Stomach (tissue), 9 donors: ENCODE data around the gene FAM227B. TPM values are rescaled to one million over a fixed set of nuclear protein-coding genes. Genes with fewer than 3 reads are reported as not detected.

Experiments
- DNase-seq, 2 donors: peaks; one replicate each; pipeline versions ENCODE4 v3.0.0 to v3.0.0-alpha.2; 2013 to 2019
- H3K27ac ChIP-seq, 5 donors: fragments of 200-600 bp in 4 of 5; sonication (generic) in 4 of 5; one replicate each; pipeline ENCODE4 v1.5.1; 2013 to 2019; ENCODE audit warnings: mild to moderate bottlenecking in 1 of 5, moderate library complexity in 1 of 5
- H3K27me3 ChIP-seq, 3 donors: fragments of 200-600 bp; sonication (generic); one replicate each; pipeline ENCODE4 v1.5.1; 2017 to 2019; ENCODE audit warnings: mixed run types in 1 of 3
- H3K36me3 ChIP-seq, 4 donors: fragments of 200-600 bp; sonication (generic); 1 replicate in 3 of 4; 2 replicates in 1 of 4; pipeline ENCODE4 v1.5.1; 2016 to 2019
- H3K4me1 ChIP-seq, 4 donors: fragments of 200-600 bp; sonication (generic); one replicate each; pipeline ENCODE4 v1.5.1; 2016 to 2019
- H3K4me3 ChIP-seq, 4 donors: fragments of 200-600 bp; sonication (generic) in 3 of 4; one replicate each; pipeline ENCODE4 v1.5.1; 2016 to 2019; ENCODE audit warnings: mild to moderate bottlenecking in 1 of 4
- H3K9me3 ChIP-seq, 4 donors: fragments of 200-600 bp; sonication (generic); one replicate each; pipeline ENCODE4 v1.5.1; 2016 to 2019
- EP300 ChIP-seq: sonication (generic); formaldehyde crosslinking; IDR thresholded peaks from one replicate; pipeline ENCODE4 v1.6.1; 2017; ENCODE audit warnings: antibody characterized with exemption
- POLR2A ChIP-seq, 4 donors: fragments of 450-650 bp; IDR thresholded peaks; one replicate each; pipeline ENCODE4 v1.6.1; 2016; ENCODE audit warnings: antibody characterized with exemption in 4 of 4, control low read depth in 2 of 4, mild to moderate bottlenecking in 1 of 4, moderate library complexity in 1 of 4
- POLR2AphosphoS5 ChIP-seq, 3 donors: sonication (generic); formaldehyde crosslinking; IDR thresholded peaks; one replicate each; pipeline ENCODE4 v1.6.1; 2016; ENCODE audit warnings: antibody characterized with exemption in 3 of 3
- WGBS, 5 donors: extraction: QIAGEN DNeasy Blood & Tissue Kit in 3 of 5; methylation state at CpG; one replicate each; pipeline versions ENCODE4 v1.1.5 to v1.1.7; 2013 to 2018; 5-methylcytosine and 5-hydroxymethylcytosine counted together
- intact Hi-C: fragments of 100-400 bp; cut with DNase I; formaldehyde crosslinking; loops from one replicate; pipeline ENCODE4 v1.15.1; 2023; ENCODE audit warnings: low total_unique reads
- polyA plus RNA-seq, 3 donors: library from polyadenylated mRNA; stranded (reverse); fragments of 200-250 nt; gene quantifications; one replicate each; pipeline ENCODE4 v1.2.3, GENCODE V29; 2013
- total RNA-seq, 5 donors: library from RNA; depleted of rRNA; stranded (reverse); fragments of >200 nt; gene quantifications; one replicate each; pipeline versions ENCODE4 v1.1.0 to v1.2.3, GENCODE V29; 2014 to 2016
- TF ChIP-seq, protein P1 (sequence below), 7 experiments: fragments of 450-650 bp in 4 of 7; fragments of 200-600 bp in 3 of 7; sonication (generic) in 3 of 7; IDR thresholded peaks; one replicate each; pipeline ENCODE4 v1.5.1; 2016 to 2019; ENCODE audit warnings: antibody characterized with exemption in 7 of 7, control low read depth in 2 of 7, mild to moderate bottlenecking in 1 of 7
- donor health status: healthy with polysubstance abuse.
- donor health status: Bipolar disorder and iron deficiency.
- donor health status: healthy.

FAM227B gene
- total and polyA plus RNA-seq, 8 donors, result 1.3 to 7.1 (median 2.9) TPM; not detected in 1

DNA sequence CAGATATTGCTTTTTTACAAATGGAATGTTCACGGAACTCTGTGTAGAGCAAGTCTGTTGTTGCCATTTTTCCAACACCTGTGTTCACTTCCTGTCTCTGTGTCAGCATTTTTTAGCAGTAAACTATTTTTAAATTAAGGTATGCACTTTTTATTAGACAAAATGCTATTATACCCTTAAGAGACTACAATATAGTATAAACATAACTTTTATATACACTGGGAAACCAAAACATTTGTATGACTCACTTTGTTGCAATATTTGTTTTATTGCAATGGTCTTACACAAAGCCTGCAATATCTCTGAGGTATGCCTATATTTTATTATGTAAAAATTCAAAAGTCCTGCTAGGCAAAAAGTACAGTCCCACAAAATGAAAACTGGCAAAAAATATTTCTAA lies 237.4 kb downstream of the FAM227B start:
- Histone ChIP-seq H3K27ac (no peak overlapping the region), H3K4me1 (no peaks in the 10 kb centered on the region), H3K36me3 (no peaks in the 10 kb centered on the region), H3K4me3 (no peak overlapping the region), H3K9me3 (no peaks in the 10 kb centered on the region), H3K27me3 (no peaks in the 10 kb centered on the region)
- 30 to 50% (median 39%) methylated on average over 1 of the region's 1 CpG for WGBS, 5 donors
- TF ChIP-seq EP300, result no peak
- TF ChIP-seq POLR2AphosphoS5 (IDR thresholded peaks at IDR 0.05), result no peak
- no peak for TF ChIP-seq POLR2A (IDR thresholded peaks at IDR 0.05)
- TF ChIP-seq, protein P1, sequence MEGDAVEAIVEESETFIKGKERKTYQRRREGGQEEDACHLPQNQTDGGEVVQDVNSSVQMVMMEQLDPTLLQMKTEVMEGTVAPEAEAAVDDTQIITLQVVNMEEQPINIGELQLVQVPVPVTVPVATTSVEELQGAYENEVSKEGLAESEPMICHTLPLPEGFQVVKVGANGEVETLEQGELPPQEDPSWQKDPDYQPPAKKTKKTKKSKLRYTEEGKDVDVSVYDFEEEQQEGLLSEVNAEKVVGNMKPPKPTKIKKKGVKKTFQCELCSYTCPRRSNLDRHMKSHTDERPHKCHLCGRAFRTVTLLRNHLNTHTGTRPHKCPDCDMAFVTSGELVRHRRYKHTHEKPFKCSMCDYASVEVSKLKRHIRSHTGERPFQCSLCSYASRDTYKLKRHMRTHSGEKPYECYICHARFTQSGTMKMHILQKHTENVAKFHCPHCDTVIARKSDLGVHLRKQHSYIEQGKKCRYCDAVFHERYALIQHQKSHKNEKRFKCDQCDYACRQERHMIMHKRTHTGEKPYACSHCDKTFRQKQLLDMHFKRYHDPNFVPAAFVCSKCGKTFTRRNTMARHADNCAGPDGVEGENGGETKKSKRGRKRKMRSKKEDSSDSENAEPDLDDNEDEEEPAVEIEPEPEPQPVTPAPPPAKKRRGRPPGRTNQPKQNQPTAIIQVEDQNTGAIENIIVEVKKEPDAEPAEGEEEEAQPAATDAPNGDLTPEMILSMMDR (IDR thresholded peaks at IDR 0.05), result no peak
- intact Hi-C loops, result no loop called here
- no peak for DNase-seq

DNA sequence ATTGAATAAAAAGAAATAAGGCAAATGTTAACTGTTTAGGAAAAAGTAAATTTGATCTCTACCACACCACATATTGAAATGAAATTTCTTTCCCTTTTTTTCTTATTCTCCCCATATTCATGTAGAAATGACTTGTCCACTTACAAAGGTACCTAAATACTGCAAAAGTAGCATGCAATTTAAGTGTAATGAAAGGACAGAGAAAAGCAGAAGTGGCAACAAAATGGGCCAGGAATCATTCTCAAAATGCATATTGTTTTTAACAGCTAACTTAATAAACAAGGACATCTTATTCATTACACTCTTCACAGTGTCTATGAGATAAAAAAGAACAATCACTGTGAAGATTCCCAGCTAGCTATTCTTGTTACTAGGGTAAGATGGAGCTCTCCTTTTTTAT lies 238.2 kb downstream of the FAM227B start:
- H3K9me3 ChIP-seq, result no peaks in the 10 kb centered on the region
- H3K4me1 ChIP-seq, result no peaks in the 10 kb centered on the region
- no peaks in the 10 kb centered on the region for H3K36me3 ChIP-seq
- H3K27ac ChIP-seq, result no peak overlapping the region
- no peak overlapping the region for H3K4me3 ChIP-seq
- H3K27me3 ChIP-seq, result no peaks in the 10 kb centered on the region
- TF ChIP-seq POLR2AphosphoS5 (IDR thresholded peaks at IDR 0.05) (no peak), EP300 (no peak), POLR2A (IDR thresholded peaks at IDR 0.05) (no peak)
- TF ChIP-seq, protein P1 (IDR thresholded peaks at IDR 0.05), result no peak
- no peak for DNase-seq
- intact Hi-C loops, result no loop called here

DNA sequence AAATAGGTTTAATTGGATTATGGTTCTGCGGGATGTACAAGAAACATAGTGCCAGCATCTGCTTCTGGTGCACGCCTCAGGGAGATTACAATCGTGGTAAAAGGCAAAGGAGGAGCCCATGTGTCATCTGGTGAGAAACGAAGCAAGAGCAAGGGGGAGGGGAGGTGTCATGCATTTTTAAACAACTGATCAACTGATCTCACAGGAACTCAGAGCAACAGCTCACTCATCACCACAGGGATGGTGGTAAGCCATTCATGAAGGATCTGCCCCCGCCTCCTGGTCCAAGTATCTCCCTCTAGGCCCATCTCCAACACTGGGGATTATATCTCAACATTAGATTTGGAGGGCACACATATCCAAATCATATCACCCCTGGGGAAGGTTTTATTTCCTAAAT lies 239.7 kb downstream of the FAM227B start:
- Histone ChIP-seq H3K4me1 (no peaks in the 10 kb centered on the region), H3K27me3 (no peaks in the 10 kb centered on the region), H3K4me3 (no peak overlapping the region), H3K9me3 (no peaks in the 10 kb centered on the region), H3K36me3 (no peaks in the 10 kb centered on the region), H3K27ac (no peak overlapping the region)
- WGBS, 5 donors, result 65 to 80% (median 72%) methylated on average over 5 of the region's 5 CpGs
- intact Hi-C loops, result no loop called here
- TF ChIP-seq POLR2A (IDR thresholded peaks at IDR 0.05) (no peak), POLR2AphosphoS5 (IDR thresholded peaks at IDR 0.05) (no peak), EP300 (no peak)
- TF ChIP-seq, protein P1 (IDR thresholded peaks at IDR 0.05), result no peak
- no peak for DNase-seq

DNA sequence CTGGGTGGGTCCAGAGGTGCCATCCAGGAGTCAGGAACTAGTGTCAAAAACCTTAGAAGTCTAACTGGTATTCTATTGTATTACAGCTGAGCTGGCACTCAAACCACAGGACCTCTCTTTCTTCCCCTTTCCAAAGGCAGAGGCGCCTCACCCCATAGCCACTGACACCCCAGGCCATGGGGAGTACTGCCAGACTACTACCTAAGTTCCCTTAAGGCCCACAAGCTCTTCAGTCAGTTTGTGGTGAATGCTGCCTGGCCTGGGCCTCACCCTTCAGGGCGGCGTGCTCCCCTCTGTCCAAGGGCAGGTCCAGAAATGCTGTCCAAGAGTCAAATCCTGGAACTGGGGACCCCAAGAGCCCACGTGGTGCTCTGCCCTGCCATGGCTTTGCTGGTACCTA lies 240.6 kb downstream of the FAM227B start:
- no peak for DNase-seq
- intact Hi-C loops, result no loop called here

More for the DNA sequence above, 240.6 kb downstream of the FAM227B start:
- Histone ChIP-seq H3K36me3 (no peaks in the 10 kb centered on the region), H3K27me3 (no peaks in the 10 kb centered on the region), H3K27ac (no peak overlapping the region), H3K4me3 (no peak overlapping the region), H3K9me3 (no peaks in the 10 kb centered on the region), H3K4me1 (no peaks in the 10 kb centered on the region)
- WGBS, 5 donors, result 73 to 90% (median 89%) methylated on average over 4 of the region's 4 CpGs
- TF ChIP-seq EP300 (no peak), POLR2AphosphoS5 (IDR thresholded peaks at IDR 0.05) (no peak), POLR2A (IDR thresholded peaks at IDR 0.05) (no peak)
- TF ChIP-seq, protein P1 (IDR thresholded peaks at IDR 0.05), result no peak
